HFF-Myc (cell line): ENCODE data around the gene GPR153.

ENCODE experiments used
- DNase-seq: peaks from one replicate; pipeline ENCODE4 v3.0.0-alpha.2; 2011; ENCODE audit warnings: low read depth; ENCODE audit errors: extremely low read depth
- H3K4me3 ChIP-seq: replicated peaks from 2 replicates; pipeline ENCODE4 v1.5.1; 2011; ENCODE audit warnings: low read depth, mild to moderate bottlenecking, control low read depth, low read length
- TF ChIP-seq, protein P1 (sequence below): IDR thresholded peaks from 2 replicates; pipeline ENCODE4 v1.5.1; 2012; ENCODE audit warnings: mild to moderate bottlenecking, low read depth, low read length, control low read depth; ENCODE audit errors: missing control alignments

GPR153 gene

DNA sequence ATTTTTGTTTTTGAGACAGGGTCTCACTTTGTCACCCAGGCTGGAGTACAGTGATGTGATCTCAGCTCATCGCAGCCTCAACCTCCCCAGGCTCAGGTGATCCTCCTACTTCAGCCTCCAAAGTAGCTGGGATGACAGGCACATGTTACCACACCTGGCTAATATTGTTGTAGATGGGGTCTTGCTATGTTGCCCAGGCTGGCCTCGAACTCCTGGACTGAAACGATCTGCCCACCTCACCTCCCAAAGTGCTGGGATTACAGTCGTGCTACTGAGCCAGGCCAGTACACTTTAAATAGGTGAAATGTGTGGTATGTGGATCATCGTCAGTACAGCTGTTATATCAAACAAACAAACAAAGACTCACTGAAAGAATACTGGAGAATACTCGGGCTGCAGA is 35.0 kb upstream of the GPR153 start:
- no peak overlapping the region for H3K4me3 ChIP-seq
- no peak for DNase-seq
- TF ChIP-seq, protein P1, sequence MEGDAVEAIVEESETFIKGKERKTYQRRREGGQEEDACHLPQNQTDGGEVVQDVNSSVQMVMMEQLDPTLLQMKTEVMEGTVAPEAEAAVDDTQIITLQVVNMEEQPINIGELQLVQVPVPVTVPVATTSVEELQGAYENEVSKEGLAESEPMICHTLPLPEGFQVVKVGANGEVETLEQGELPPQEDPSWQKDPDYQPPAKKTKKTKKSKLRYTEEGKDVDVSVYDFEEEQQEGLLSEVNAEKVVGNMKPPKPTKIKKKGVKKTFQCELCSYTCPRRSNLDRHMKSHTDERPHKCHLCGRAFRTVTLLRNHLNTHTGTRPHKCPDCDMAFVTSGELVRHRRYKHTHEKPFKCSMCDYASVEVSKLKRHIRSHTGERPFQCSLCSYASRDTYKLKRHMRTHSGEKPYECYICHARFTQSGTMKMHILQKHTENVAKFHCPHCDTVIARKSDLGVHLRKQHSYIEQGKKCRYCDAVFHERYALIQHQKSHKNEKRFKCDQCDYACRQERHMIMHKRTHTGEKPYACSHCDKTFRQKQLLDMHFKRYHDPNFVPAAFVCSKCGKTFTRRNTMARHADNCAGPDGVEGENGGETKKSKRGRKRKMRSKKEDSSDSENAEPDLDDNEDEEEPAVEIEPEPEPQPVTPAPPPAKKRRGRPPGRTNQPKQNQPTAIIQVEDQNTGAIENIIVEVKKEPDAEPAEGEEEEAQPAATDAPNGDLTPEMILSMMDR = no peak

DNA sequence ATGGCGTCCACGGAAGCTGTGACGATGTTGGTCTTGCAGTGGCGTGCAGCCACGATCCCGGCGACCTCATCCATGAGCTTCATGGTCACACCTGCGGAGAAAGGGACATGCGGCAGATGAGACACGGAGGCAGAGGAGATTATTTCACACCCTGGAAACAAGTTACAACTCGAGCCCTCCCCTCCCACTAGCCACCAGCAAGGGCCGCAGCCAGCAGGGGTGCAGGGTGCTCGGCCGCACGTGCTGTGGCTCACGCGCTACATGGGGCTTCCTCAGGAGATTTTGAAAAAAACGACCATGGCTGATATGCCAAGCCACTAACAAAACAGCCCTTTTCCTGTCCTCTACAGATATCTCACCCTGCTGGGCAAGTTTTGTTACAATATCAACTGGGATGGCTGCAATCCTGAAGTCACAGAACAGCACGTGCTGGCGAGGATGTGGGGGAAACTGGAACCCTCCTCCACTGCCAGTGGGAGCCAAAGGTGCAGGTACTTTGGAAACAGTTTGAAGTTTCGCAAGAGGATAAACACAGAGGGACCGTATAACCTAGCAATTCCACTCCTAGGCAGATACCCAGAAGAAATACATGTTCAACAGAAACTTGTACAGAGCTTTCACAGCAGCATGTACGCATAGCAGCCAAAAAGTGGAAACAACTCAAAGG is 34.1 kb upstream of the GPR153 start:
- no peak overlapping the region for H3K4me3 ChIP-seq
- TF ChIP-seq, protein P1 = no peak
- no peak for DNase-seq

DNA sequence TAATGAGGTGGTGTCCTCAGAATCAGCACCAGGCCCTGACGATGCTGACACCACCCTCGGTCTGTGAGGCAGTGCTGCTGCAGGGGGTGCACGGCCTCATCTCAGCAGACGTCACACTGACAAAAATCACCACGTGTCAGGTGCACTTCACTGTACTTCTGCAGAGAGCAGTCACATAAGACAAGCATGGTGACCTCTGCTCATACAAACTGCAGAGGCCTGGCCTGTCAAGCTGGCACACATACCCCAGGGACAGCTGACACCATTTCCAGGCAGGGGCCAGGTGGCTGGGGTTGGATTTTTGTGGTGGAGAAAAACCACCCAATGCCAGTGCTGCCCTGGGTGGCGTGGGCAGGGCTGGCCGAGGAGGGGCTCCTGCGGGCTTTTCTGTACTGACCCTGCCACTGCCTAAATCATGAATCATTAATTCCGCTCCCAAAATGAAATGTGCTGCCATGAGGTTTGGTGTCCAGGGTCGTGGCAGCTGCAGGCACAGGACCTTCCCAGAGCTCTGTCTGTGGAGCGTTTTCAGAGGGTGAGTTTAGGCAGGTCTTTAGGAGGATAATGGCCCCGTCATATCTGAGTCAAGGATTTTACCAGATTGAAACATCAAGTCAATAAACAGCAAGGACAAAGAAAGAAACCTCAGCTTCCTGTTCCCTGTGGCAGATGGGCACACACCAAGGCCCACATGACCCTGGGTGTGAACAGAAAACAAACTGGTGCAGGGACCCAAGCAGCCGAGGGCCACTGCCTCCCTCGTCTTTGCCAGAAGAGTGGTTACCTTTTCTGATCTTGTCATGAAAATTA is 33.4 kb upstream of the GPR153 start:
- H3K4me3 ChIP-seq = no peak overlapping the region
- DNase-seq = no peak
- TF ChIP-seq, protein P1 = no peak

DNA sequence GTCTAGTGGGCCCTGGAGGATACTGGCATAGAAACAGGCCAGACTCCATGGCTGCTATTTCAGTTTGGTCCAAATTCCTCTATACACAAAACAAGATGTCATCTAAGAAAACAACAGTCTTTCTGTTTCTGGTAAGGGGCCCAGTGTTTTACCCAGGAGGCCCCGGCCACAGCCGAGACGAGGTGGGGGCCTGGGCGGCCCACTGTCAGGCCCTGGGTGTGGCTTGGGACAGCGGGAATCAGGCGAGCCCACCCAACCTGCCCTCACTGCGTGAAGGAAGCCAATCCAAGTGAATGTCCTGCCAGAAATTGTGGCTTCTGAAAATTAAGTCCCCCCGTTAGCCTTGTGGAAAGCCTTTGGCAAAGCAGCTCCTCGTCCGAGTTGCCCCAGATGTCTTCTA is 31.2 kb upstream of the GPR153 start:
- no peak for DNase-seq
- no peak overlapping the region for H3K4me3 ChIP-seq
- TF ChIP-seq, protein P1 = no peak

DNA sequence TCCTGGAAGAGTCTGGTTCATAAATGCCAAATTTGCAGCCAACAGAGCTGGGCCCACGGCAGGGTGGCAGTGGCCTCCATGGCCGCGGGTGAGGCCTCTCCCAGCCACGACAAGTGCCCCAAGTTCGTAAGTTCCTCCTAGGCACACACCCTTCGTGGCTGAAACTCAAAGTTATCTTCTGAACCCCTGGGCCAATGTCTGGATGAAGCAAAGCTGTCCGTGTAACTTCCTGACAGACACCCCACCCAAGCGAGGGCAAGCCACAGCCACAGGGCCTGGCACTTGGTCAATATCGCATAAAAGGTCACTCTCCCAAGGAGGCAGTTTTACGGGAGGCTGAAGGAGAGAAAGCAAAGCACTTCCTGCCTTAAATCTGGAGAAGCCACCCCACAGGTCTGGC is 27.8 kb upstream of the GPR153 start:
- DNase-seq = no peak
- no peak overlapping the region for H3K4me3 ChIP-seq
- TF ChIP-seq, protein P1 = no peak

DNA sequence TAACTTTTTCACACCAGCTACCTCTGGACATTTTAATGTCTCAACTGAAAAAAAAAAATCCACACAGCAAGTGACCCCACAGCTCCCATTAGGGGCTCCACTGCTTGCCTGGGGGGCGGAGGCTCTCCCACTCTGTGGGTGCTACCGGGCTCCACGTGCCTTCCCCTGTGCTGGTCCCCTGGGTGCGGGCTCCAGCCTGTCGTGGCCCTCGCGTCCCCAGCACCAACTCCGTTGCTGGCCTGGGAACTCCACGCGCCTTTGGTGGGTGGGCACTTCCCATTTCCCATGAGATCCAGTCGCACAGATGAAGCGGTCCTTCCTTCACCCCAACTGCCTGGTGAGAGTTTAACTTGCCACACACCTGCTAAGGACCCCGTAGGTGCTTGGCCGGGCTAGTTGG is 27.1 kb upstream of the GPR153 start:
- H3K4me3 ChIP-seq = no peak overlapping the region
- TF ChIP-seq, protein P1 = no peak
- DNase-seq = no peak

DNA sequence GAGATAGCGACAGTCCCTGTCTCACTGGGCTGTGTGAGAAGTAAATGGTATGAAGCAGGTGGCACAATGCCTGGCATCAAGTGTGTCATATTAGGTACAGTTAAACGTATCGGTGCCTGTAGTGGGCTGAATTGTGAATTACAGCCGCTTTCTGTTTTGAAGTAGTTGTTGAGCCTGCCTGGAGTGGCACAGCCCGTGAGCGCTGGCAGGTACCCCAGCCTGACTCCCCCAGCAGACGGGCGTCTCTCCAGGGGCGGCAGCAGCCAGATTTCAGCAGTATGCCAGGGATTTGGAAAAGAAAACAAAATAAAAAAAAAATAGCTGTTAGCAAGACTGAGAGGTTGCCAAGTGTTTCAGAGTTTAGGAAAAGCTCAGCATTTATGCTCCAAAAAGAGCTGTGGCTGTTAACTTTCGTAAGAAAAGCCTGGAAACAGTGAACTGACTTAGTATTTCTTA is 26.6 kb upstream of the GPR153 start:
- TF ChIP-seq, protein P1 = no peak

More for the DNA sequence above, 26.6 kb upstream of the GPR153 start:
- H3K4me3 ChIP-seq = no peak overlapping the region
- DNase-seq = no peak
